Measurements from ENCODE around the gene LIG4.
A peak's percentile ranks its signal among the peaks of the same experiment; 100 is the strongest.

The LIG4 gene

GRCh38 chr13:108193806-108194205, 21.5 kb downstream of the LIG4 start:
- DNase-seq: no peak

DNA sequence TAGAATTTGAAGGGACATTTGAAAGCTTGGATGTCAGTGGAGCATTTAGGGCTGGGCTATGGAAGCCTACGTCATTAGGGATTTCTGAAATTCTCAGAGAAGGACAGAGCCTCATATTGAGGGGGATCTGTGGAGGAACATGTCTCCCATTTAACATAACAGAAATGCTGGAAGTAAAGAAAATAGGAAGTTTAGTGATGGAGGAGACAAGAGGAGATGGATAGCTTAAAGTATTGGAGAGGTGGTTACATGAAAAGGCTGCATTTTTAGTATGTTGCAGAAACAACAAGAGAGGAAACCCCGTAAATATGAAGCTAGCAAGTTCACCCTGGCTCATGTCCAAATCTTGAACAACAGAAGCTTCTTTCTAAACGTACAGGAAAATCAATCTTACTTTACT, 24.4 kb downstream of the LIG4 start:
- no peak for DNase-seq

DNA sequence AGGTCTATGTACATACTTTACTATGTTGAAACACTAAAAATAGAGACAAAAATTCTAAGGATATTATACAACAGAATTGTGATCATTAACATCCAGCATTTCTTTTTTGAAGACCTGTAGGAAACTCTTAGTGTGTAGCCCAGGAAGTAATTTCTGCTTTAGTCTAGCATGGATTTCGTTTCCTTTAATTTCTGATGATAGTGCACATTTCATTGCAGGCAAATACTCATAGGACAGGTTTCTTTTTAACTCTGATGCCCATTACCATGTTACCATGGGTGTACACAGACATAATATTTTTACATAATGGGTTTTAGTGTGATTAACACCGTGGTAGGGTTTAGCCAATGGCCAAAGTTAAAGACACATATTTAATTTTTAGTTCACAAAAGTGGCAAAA, 27.1 kb downstream of the LIG4 start:
- no peak for DNase-seq

DNA sequence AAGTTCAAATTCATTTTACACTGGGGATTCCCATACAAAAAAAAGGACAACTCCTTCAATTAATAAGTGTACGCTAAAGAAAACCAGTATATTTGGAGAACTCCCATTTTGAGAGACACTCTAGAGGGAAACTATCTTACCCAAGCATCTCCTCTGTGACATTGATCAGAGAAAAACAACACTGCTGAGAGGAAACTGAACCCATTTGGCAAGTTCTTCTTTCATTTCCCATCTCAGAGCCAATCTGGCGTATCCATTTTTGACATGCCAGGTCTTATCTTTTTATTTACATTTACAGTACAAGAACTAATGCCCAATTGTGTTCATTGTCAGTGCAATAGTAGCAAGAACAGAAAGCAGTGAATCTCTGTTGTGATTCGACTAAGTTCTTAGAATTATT, 30.1 kb downstream of the LIG4 start:
- no peak for DNase-seq

DNA sequence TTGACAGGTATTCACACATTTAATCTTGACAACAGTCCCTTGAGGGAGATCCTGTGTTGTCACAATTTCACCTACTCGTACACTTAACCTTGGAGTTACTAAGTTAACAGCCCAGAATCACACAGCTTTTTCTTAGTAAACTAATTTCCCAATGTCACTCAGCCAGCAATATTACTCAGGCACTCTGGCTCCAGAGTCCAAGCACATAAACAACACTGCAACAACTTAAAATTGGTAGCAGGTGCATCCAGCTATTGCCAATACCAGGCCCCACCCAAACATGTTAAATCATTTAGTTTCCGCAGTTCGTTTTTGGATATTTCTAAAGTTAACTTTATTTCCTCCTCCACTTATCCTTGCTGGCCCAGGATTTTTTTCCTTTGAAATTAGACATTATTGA, 32.7 kb downstream of the LIG4 start:
- DNase-seq: no peak

- no peak for DNase-seq
Measured at GRCh38 chr13:108178078-108178477, 37.3 kb downstream of the LIG4 start.

GRCh38 chr13:108176685-108177274, 38.6 kb downstream of the LIG4 start:
- DNase-seq: peak; percentile 60

- DNase-seq: no peak
Measured at GRCh38 chr13:108168929-108169328, 46.4 kb downstream of the LIG4 start.

DNA sequence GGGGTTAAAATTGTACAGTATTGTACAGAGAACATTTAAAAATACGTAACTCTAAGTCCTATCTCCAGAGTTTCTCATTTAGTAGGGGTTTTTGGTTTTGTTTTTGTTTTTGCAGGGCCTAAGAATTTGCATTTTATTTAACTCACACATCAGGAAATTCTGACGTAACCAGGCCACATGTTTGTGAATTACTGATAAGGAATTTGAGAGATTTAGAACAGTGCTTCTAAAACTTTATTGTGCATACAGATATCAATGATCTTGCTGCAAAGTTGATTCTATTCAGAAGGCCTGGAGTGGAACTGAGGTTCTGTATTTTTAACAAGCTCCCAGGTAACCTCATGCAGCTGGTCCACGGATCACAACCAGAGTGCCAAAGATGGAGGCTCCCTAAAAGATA, 49.3 kb downstream of the LIG4 start:
- no peak for DNase-seq

GRCh38 chr13:108158746-108159145, 56.6 kb downstream of the LIG4 start:
- no peak for DNase-seq
